Activated CD8-positive, alpha-beta memory T cell treated with anti-CD3 and anti-CD28 coated beads, Interleukin-2, amount 50 U/mL, for 48 hours (primary cell): Measurements from ENCODE around the gene CFAP54.

ENCODE experiments used
- DNase-seq: peaks from one replicate; pipeline ENCODE4 v3.0.0-alpha.2; 2020

CFAP54 gene

DNA sequence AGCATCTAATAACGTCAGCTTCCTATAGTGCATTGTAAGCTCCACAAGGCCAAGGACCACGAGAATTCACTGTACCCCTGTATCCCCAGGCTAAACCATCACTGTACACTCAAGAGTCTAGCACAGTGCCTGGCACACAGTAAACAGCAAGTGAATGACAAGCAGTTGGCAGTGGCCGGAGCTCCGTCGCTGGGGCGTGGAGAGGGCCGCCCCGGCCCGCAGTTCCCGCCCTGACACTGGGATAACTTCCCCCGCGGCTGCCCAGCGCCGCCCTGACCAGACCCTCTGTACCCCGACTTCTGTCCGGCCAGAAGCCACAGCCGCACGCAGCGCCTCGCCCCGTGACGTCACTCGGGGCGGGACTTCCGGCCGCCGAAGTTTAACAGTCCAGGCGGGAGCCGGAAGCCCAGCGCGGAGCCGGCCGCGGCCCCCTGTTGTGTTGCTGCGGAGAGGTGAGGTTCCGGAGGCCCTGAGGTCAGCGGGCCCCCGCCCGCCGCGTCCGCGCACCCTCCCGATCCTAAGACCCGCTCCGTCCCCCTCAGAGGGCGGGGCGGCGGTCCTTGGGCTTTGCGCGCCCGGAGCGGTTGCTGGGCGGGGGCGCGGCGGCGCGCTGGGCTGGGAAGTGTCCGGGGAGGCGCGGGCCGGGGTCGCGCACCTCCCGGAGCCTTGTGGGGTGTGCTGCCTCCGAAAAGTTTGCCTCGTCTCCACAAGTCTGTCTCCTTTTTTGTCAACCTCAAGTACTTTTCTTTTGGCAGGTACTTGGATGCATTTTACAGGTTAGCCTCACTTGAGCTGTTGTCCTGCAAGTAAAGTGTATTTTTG lies 417.7 kb downstream of the CFAP54 start, which contains the start of gene NEDD1:
Gene NEDD1, plus strand, starts transcription at position 409 of the 822 bp plus-strand sequence. CDS start 2,503 bp downstream, outside the sequence.
- DNase-seq, result peak; percentile 93

DNA sequence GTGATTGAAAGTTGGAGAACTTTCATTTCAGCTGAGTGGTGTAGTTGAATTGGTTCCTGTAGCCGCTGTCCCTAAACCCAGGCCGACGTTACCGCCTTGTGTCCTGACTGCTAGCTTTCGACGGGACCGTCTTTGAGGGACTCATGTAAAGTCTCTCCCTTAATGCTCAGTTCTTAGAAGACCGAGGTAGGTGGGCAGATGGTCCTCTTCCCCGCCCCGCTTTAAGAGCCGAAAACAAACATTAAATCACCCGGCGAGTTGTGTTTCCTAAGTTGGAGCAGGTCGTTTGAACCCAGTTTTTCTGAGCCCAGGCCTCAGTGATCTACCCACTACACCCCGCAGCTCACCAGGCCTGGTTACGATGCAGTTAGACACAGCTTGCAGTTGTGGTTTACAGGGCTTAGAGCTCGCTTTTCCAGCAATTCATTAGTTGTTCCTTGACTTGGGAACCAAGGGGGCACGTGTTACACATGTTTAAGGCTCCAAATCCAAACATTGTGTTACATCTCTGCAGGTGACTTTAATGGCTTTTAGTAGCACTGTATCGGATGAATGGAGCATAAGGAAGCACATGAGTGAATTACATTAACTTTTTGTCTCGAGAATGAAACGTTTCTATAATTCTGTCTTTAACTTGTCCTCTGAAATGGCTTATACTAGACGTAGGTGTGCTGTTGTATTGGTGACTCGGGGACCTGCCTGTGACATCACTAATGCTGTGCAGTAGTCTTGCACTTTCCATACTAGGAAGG lies 418.5 kb downstream of the CFAP54 start:
- DNase-seq, result peak; percentile 57

DNA sequence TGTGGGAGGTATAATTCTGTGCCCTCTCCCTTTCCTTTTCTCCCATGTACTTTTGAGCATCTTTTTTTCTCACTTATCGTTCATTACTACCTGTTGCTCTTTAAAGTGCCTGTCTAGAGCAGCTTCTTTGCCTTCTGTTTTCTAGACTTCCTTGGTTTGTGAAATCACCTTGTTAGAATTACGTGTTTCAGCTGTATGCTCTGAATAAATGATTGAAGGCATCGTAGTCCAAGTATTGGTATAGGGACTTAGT lies 419.0 kb downstream of the CFAP54 start:
- no peak for DNase-seq

DNA sequence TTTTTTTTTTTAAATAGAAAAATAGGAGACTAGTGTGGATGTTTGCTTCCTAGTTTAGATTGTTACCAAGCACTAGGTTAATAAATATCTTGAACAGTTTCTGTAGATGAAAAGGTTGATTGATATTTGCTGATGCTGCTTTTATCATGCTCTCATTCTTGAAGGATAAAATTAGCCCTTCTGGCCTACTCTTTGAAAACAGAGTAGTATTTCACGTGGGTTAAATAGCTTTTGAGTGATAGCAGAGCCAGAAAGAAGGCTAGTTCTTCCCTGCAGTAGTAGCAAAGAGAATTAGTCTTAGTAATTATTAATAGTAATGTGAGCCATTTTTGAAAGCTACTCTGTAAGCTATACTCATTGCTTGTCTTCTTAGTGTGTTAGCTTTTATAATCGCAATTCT lies 422.9 kb downstream of the CFAP54 start:
- no peak for DNase-seq

DNA sequence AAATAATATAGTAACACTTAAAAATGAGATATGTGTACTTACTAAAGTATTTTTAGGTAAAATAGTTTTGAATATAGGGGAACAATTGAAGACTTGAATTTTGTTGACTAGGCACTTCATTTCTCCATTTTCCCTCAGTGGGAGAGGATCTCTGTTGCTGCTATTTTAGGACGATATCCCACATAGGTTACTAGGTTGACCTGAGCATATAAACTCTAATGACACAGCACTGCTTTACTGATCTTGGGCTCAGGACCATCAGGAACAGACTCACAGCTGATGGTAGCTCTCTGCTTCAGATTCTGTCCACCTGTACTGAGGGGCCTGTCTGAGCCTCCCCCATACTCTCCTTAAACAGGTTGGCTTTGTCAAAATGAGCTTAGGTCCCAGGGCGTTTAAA lies 423.6 kb downstream of the CFAP54 start:
- DNase-seq, result no peak

DNA sequence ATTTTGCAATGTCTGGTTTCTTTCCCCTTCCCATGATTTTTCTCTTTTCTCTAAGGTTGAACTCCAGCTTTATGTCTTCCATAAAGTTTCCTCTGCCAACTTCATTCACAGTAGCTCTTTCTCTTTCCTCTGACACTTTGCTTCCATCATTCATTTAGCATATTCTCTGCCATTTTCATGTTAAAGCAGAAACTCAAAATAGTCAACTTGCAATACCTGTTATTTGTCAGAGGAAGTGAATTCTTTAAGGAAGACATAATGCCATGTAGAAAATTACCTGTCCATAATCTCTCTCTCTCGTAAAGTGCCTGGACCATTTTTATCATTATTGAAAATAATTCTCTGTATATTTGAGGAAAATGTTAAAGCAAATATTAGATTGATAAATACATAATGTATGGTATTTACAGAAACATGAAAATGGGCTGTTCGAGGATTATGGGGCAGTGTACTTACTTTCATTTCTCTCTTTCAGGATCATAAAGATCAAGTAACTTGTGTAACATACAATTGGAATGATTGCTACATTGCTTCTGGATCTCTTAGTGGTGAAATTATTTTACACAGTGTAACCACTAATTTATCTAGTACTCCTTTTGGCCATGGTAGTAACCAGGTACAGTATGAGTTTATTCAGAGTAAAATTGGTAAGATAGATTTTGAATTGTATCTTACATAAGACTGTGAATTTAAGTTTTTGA lies 430.3 kb downstream of the CFAP54 start:
- no peak for DNase-seq
